GM04503 (cell line): ENCODE data around the gene NSRP1.
"Not testable (repeated sequence)": the region's sequence is repeated elsewhere in the genome, so short reads cannot be mapped to it uniquely, and the experiment has no call there.

Source experiments
- DNase-seq: peaks from one replicate; pipeline ENCODE4 v3.0.0-alpha.2; 2012; ENCODE audit warnings: low read depth

NSRP1 gene

GRCh38 chr17:30187573-30187972 is 71.0 kb downstream of the NSRP1 start:
- DNase-seq = no peak

DNA sequence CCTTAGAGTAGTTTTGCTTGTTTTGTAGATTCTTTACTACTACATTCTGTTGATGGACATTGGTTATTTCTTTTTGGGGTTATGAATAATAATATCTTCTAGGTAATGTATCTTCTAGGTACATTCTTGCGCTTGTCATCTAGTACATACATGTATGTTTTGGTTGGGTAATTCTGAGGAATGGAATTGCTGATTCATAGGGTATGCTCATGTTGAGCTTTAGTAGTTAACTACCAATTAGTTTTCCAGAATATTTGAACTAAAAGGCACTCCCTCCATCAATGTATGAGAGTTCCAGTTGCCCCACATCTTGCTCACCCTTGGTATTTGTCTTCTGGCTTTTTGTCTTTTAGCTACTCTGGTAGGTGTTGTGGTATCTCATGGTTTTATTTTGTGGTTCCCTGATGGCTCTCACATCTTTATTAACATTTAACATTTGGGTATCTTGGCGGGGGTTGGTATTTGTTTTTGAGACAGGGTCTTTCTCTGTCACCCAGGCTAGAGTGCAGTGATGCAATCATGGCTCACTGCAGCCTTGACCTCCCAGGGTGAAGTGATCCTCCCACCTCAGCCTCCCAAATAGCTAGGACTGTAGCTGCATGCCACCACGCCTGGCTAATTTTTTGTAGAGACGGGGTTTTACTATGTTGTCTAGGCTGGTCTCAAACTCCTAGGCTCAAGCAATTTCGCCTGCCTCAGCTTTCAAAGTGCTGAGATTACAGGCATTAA is 71.8 kb downstream of the NSRP1 start:
- DNase-seq = no peak

DNA sequence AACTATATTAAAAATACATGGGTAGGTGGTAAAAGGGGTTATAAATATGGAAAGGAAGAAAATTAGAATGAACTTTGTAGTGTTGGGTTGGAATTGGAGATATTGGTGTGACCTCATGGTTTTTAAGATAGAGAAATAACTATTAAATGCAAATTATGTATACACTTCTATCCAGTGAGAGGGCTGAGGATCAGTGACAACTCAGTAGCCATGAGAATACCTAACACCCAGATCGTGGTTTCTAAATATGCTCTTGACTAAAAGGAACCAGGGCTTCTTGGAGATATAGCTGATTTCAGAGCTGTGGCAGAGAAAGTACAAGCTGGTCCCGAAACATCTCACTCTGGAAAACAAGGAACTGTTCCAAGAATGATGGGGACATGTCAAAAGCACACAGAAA is 74.5 kb downstream of the NSRP1 start:
- no peak for DNase-seq

DNA sequence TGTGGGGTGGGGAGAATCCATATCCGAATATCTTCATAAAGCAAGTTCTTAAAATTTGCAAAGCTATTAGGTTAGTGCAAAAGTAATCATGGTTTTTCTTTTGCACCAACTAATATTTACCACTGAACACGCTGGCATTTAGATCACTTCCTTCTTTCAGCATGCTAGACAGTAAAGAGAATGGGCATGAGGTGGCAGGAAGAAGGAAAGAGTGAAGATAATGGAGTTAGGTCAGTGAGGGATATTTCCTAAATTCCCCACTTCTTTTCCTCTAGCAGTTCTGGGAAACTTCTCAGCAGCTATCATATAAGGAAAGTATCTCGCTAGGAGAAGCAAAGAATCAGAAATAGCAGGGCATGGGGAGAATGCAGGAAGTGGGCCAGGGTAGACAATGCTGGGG is 79.9 kb downstream of the NSRP1 start:
- DNase-seq = no peak

DNA sequence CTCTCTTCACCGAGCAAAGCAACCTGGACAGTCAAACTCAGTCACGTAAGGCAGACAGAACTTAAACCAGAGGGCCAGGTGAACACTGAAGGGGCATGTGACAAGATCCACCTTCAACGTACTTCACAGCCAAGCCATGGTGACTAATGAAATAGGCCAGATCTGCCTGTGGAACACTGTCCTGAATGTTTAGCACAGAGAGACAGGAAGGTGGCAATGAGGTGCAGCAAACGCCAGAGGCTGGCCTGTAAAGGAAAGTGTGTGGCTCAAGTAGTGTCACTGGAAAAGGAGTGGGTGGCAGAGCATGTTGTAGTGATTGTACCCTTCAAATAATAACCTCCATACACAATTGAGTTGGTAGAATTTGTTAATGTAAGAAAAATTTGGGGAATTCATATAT is 80.8 kb downstream of the NSRP1 start:
- no peak for DNase-seq

GRCh38 chr17:30199600-30199999 is 83.0 kb downstream of the NSRP1 start:
- DNase-seq = no peak

DNA sequence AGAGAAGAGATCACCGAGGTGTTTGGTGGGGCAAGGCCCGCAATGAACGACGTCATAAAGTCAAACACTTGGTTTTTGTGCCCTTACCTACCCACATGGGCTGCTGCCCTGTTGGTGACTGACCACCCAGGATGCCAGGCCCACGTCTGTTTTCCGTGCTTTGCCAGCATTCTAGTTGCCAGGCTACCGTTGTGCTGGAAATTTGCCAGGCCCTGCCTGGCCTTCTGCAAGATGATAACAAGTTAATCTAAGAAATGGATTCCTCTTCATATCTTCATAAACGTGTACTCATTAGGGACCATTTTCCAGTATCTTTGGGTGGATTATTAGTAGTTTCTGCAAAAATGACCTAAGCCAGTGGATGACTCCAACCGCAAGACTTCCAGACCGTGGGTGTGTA is 83.5 kb downstream of the NSRP1 start:
- DNase-seq = no peak

DNA sequence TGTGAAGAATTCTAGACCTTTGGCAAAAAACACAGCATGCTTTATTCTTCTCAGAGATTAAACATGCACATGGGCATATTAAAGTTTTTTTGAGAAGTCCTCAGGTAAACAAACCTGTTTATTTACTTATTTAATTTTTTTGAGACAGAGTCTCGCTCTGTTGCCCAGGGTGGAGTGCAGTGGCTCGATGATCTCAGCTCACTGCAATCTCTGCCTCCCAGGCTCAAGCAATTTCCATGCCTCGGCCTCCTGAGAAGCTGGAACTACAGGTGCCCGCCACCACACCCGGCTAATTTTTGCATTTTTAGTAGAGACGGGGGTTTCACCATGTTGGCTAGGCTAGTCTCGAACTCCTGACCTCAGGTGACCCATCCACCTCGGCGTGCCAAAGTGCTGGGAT is 84.0 kb downstream of the NSRP1 start:
- DNase-seq = not testable (repeated sequence)

DNA sequence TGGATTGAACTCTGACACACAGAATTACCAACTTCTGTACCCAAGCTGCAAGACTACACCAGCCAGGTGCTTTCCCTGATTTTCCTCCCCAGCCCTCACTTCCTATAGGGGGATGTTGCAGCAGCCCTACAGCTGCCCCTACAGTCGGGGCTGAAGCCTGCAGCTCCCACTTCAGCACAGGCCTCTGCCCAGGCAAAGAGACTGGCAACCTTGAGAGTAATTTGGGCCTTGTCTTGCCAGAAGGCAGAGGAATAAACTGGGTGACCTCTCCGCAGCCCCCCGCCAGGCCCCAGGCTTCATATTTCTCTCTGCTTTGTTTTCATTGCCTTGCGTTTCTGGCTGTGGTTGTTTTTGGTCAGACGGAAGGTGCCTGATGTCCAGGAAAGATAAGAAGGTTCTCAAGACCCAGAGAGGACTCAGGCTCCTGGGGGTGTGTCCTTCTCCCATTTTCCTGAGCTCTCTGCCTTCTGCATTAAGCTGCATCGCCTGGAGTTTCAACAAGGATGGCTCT is 86.9 kb downstream of the NSRP1 start:
- DNase-seq = no peak

- DNase-seq = no peak
Measured at GRCh38 chr17:30207655-30208054, 91.0 kb downstream of the NSRP1 start.

- DNase-seq = no peak
Measured at GRCh38 chr17:30208214-30208613, 91.6 kb downstream of the NSRP1 start.

DNA sequence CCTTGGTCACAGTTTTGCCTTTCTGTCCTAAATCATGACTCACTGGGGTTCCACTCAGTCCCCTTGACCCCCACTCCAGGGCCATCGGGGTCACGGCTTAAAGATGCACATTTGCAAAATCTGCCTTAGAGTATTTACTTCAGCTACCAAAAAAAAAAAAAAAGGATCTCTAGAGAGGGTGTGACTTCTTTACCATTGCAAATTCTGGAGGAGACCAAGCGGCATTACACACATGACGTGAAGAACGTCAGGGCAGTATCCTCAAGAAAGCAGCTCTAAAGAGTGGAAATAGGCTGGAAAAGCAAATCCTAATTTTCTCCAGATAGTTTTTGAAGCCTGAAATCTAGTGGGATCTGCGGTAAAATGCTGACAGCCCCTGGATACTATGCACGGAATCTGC is 93.3 kb downstream of the NSRP1 start:
- DNase-seq = no peak

- DNase-seq = no peak
Measured at GRCh38 chr17:30210366-30210765, 93.8 kb downstream of the NSRP1 start.

DNA sequence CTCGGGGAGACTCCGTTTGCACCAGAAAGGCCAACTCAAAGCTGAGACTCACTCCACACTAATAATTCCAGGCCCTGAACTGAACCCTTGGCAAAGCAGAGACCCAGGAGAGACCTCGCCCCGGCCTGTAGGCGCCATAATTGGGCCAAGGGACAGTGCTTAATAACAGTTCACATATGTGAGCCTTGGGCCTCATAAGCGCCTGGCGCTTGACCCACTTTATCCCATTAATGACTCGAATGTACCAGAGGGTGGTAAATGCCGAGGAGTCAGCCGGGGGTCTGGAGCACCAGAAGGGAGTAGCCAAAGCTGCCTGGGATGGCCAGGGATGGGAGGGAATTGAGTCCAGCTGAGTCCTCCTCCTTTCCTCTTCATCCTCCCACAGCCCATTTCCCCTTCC is 94.3 kb downstream of the NSRP1 start:
- no peak for DNase-seq

DNA sequence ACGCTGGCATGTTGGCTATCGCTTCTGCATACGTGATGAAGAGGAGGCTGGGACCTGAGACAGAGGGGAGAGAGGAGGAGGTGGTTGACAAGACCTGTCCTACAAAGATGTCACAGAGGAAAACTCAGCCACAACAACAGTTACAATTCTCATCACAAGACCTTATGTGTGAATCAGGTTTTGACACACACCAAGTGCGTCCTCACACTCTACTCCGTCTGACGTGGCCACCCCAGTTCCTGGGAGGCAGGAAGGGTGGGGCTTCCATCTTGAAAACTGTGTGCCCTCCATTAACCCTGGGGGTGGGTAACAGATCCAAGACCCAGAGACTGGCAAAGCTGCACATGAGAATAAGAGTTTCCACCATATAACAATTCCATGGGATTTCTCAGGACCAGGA is 94.8 kb downstream of the NSRP1 start:
- no peak for DNase-seq

- DNase-seq = no peak
Measured at GRCh38 chr17:30212750-30213149, 96.1 kb downstream of the NSRP1 start.

- DNase-seq = no peak
Measured at GRCh38 chr17:30217054-30217453, 100.4 kb downstream of the NSRP1 start.

- DNase-seq = no peak
Measured at GRCh38 chr17:30217746-30218245, 101.2 kb downstream of the NSRP1 start.

DNA sequence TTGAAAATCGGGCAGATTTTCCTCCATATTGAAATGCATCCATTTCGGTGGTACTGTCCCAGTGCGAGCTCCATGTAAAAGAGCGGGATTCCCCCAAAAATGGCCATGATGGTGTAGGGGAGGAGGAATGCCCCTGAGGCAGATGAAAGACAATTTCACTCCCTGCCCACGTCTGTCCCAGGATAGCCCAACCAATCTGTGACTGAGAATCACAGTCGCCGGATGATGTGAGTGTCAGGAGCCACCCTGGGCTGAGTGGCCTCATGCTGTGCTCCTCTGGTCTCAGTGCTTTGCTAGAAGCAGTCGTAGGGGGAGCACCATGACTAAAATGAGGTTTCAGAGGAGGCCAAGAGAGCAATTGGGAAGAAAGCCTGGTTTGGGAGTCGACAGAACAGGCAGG is 102.2 kb downstream of the NSRP1 start:
- DNase-seq = no peak

DNA sequence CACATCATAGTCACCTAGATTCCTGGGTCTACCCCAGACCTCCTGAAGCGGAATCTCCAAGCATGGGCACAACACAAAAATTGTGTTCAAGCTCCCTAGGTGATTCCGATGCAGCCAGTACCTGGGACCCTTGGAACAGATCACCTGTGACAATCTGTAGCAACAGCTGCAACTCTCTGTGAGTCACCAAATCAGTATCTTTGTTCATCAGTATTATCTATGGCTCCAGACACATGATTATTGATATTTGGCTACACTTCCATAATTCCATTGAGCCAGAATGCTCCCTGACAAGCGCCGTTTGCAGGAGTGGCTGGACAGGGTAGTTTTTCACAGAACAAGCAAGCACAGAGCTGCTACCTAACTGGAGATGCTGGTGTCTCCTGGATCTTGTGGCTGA is 102.7 kb downstream of the NSRP1 start:
- no peak for DNase-seq

DNA sequence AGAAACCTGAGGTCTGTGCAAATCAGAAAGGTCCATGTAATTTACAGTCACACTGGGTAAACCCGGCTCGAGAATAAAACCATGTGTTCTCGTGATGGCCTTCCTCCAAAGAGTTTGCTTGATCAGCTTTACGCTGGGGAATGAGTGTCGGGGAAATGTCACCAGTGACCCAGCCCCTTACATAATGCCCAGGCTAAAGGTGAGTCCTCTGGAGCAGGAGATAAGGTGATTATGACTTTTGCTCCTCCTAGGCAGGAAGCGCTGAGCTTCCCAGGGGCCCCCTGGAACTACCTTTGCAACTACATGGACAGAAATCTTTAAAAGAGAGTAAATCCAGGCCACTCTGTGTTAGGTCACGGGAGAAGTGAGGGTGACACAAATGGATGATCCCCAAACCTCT is 103.2 kb downstream of the NSRP1 start:
- no peak for DNase-seq

- no peak for DNase-seq
Measured at GRCh38 chr17:30220414-30220813, 103.8 kb downstream of the NSRP1 start.

- no peak for DNase-seq
Measured at GRCh38 chr17:30221346-30221745, 104.7 kb downstream of the NSRP1 start.

DNA sequence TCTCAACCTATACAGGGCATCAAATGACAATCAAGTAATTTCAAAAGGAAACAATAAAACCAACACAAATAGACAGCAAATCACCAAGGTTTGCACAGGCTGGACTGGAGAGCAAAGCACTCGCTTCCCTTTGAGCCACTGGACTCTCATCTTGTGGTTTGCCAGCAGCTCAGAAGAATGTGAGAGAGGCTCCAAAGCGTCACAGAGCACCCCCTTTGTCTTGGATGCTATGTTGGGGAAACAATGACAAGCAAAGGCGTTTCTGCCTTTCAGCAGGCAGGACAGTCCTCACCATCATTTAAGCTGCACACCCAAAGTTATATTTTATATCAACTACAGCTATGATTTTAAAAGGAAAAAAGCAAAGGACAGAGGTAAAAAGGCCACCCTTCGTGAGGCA is 105.6 kb downstream of the NSRP1 start:
- no peak for DNase-seq
